ENCODE measurements around the gene PPP1R7.

DNA sequence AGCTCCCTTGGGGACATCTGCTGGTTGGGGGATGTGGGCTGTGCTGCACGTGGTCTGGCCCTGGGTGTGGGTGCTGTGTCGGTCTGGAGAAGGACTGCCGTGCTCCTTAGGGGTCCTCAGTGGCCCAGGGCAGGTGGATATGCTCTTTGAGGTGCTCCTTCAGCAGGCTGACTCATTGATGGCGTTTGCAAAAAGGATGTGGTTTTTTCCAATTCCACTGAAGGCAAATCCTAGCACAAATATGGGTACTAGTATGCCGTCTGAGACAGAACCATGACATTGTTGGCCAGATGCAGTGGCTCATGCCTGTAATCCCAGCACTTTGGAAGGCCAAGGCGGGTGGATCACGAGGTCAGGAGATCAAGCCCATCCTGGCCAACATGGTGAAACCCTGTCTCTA is 3.3 kb downstream of the PPP1R7 start:
- TF ChIP-seq ZBTB1 (tag by site-specific recombination; IDR thresholded peaks at IDR 0.05), result no peak
- TF ChIP-seq, protein P1, sequence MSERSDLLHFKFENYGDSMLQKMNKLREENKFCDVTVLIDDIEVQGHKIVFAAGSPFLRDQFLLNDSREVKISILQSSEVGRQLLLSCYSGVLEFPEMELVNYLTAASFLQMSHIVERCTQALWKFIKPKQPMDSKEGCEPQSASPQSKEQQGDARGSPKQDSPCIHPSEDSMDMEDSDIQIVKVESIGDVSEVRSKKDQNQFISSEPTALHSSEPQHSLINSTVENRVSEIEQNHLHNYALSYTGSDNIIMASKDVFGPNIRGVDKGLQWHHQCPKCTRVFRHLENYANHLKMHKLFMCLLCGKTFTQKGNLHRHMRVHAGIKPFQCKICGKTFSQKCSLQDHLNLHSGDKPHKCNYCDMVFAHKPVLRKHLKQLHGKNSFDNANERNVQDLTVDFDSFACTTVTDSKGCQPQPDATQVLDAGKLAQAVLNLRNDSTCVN (tag by site-specific recombination; optimal IDR thresholded peaks at IDR 0.05), result no peak
- TF ChIP-seq ZNF121 (tag by site-specific recombination; IDR thresholded peaks at IDR 0.05), result no peak
- TF ChIP-seq, protein P2, sequence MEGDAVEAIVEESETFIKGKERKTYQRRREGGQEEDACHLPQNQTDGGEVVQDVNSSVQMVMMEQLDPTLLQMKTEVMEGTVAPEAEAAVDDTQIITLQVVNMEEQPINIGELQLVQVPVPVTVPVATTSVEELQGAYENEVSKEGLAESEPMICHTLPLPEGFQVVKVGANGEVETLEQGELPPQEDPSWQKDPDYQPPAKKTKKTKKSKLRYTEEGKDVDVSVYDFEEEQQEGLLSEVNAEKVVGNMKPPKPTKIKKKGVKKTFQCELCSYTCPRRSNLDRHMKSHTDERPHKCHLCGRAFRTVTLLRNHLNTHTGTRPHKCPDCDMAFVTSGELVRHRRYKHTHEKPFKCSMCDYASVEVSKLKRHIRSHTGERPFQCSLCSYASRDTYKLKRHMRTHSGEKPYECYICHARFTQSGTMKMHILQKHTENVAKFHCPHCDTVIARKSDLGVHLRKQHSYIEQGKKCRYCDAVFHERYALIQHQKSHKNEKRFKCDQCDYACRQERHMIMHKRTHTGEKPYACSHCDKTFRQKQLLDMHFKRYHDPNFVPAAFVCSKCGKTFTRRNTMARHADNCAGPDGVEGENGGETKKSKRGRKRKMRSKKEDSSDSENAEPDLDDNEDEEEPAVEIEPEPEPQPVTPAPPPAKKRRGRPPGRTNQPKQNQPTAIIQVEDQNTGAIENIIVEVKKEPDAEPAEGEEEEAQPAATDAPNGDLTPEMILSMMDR (tag by site-specific recombination; IDR thresholded peaks at IDR 0.05), result no peak
- TF ChIP-seq ZNF776 (tag by site-specific recombination; IDR thresholded peaks at IDR 0.05; ENCODE audit: borderline replicate concordance), result no peak
- TF ChIP-seq ZNF416 (tag by site-specific recombination; IDR thresholded peaks at IDR 0.05), result no peak
- no peak for TF ChIP-seq ZNF600 (tag by site-specific recombination; IDR thresholded peaks at IDR 0.05)
- TF ChIP-seq ZBTB21 (tag by site-specific recombination; IDR thresholded peaks at IDR 0.05), result no peak
- no peak for TF ChIP-seq YY1 (tag by site-specific recombination; IDR thresholded peaks at IDR 0.05)
- TF ChIP-seq ZNF274 (IDR thresholded peaks at IDR 0.05; ENCODE audit: low read length), result no peak
- TF ChIP-seq ZNF274 (tag by site-specific recombination; IDR thresholded peaks at IDR 0.05; ENCODE audit: borderline replicate concordance), result no peak
- TF ChIP-seq, protein P3, sequence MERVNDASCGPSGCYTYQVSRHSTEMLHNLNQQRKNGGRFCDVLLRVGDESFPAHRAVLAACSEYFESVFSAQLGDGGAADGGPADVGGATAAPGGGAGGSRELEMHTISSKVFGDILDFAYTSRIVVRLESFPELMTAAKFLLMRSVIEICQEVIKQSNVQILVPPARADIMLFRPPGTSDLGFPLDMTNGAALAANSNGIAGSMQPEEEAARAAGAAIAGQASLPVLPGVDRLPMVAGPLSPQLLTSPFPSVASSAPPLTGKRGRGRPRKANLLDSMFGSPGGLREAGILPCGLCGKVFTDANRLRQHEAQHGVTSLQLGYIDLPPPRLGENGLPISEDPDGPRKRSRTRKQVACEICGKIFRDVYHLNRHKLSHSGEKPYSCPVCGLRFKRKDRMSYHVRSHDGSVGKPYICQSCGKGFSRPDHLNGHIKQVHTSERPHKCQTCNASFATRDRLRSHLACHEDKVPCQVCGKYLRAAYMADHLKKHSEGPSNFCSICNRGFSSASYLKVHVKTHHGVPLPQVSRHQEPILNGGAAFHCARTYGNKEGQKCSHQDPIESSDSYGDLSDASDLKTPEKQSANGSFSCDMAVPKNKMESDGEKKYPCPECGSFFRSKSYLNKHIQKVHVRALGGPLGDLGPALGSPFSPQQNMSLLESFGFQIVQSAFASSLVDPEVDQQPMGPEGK (tag by site-specific recombination; IDR thresholded peaks at IDR 0.05), result no peak
- TF ChIP-seq ZEB2 (tag by site-specific recombination; IDR thresholded peaks at IDR 0.05), result no peak
- TF ChIP-seq, protein P4, sequence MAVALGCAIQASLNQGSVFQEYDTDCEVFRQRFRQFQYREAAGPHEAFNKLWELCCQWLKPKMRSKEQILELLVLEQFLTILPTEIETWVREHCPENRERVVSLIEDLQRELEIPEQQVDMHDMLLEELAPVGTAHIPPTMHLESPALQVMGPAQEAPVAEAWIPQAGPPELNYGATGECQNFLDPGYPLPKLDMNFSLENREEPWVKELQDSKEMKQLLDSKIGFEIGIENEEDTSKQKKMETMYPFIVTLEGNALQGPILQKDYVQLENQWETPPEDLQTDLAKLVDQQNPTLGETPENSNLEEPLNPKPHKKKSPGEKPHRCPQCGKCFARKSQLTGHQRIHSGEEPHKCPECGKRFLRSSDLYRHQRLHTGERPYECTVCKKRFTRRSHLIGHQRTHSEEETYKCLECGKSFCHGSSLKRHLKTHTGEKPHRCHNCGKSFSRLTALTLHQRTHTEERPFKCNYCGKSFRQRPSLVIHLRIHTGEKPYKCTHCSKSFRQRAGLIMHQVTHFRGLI (tag by site-specific recombination; IDR thresholded peaks at IDR 0.05), result no peak
- TF ChIP-seq REPIN1 (tag by site-specific recombination; IDR thresholded peaks at IDR 0.05; ENCODE audit: low read depth), result no peak
